BLaER1 treated with 17β-estradiol and CSF1 and Interleukin-3, amounts not matched to agents 10 nM and 100 nM (cell line): ENCODE data around the gene LY6G5B.
A peak's percentile ranks its signal among the peaks of the same experiment; 100 is the strongest.

Experiments used
- H3K27ac ChIP-seq, 11 experiments: shearing (Covaris generic); formaldehyde crosslinking; 2 replicates each; pipeline ENCODE4 v1.8.1; 2022
- H3K27me3 ChIP-seq, 11 experiments: shearing (Covaris generic); formaldehyde crosslinking; 2 replicates each; pipeline ENCODE4 v1.8.1; 2022
- H3K36me3 ChIP-seq, 11 experiments: shearing (Covaris generic); formaldehyde crosslinking; 2 replicates each; pipeline ENCODE4 v1.8.1; 2022
- H3K4me1 ChIP-seq, 10 experiments: shearing (Covaris generic); formaldehyde crosslinking; 2 replicates each; pipeline ENCODE4 v1.8.1; 2022
- H3K4me2 ChIP-seq, 11 experiments: shearing (Covaris generic); formaldehyde crosslinking; 2 replicates each; pipeline ENCODE4 v1.8.1; 2022
- H3K4me3 ChIP-seq, 10 experiments: shearing (Covaris generic); formaldehyde crosslinking; 2 replicates each; pipeline ENCODE4 v1.8.1; 2022
- H3K9ac ChIP-seq, 11 experiments: shearing (Covaris generic); formaldehyde crosslinking; 2 replicates each; pipeline ENCODE4 v1.8.1; 2022
- H3K9me3 ChIP-seq, 11 experiments: shearing (Covaris generic); formaldehyde crosslinking; replicated peaks in 1 of 11; 2 replicates each; pipeline ENCODE4 v1.8.1; 2022
- H4K20me1 ChIP-seq, 11 experiments: shearing (Covaris generic); formaldehyde crosslinking; 2 replicates each; pipeline ENCODE4 v1.8.1; 2022
- Cebpa-rat ChIP-seq, 11 experiments: shearing (Covaris generic); IDR thresholded peaks; 2 replicates each; pipeline ENCODE4 v1.8.1; 2022

Gene LY6G5B

GRCh38 chr6:31658158-31658688, 11.6 kb upstream of the LY6G5B start:
- Histone ChIP-seq H3K4me1 (peaks cover 64 to 85% (median 72%) of the 10 kb centered on the region in 10 experiments), H3K9ac (peak overlapping the region in 10 of 11 experiments; percentile 85 to 95 (median 91); a peak in 18 of 22 replicates), H3K27ac (peak overlapping the region in 3 of 11 experiments; percentile 19 to 87 (median 32); a peak in 4 of 22 replicates), H3K4me2 (peak overlapping the region; percentile 96 to 100 (median 99)), H3K27me3 (no peaks in the 10 kb centered on the region), H4K20me1 (peaks cover 5 to 35% (median 20%) of the 10 kb centered on the region in 11 experiments; a peak in 14 of 22 replicates), H3K4me3 (peak overlapping the region in 8 of 10 experiments; percentile 75 to 91 (median 80); a peak in 13 of 20 replicates), H3K36me3 (peaks cover 18 to 59% (median 32%) of the 10 kb centered on the region in 11 experiments; a peak in 20 of 22 replicates), H3K9me3 (no peaks in the 10 kb centered on the region)
- TF ChIP-seq Cebpa-rat (IDR thresholded peaks at IDR 0.05), result no peak

GRCh38 chr6:31658983-31659648, 10.7 kb upstream of the LY6G5B start:
- peak overlapping the region; percentile 72 to 91 (median 80) for H3K4me3 ChIP-seq
- H3K27me3 ChIP-seq, result no peaks in the 10 kb centered on the region
- peaks cover 5 to 35% (median 20%) of the 10 kb centered on the region in 11 experiments; a peak in 14 of 22 replicates for H4K20me1 ChIP-seq
- peak overlapping the region; percentile 96 to 100 (median 99) for H3K4me2 ChIP-seq
- peaks cover 67 to 86% (median 73%) of the 10 kb centered on the region in 10 experiments for H3K4me1 ChIP-seq
- peak overlapping the region; percentile 84 to 95 (median 91) for H3K9ac ChIP-seq
- H3K27ac ChIP-seq, result peak overlapping the region in 10 of 11 experiments; percentile 75 to 94 (median 87); a peak in 17 of 22 replicates
- H3K9me3 ChIP-seq, result no peaks in the 10 kb centered on the region
- peaks cover 18 to 66% (median 34%) of the 10 kb centered on the region in 11 experiments; a peak in 20 of 22 replicates for H3K36me3 ChIP-seq
- no peak for TF ChIP-seq Cebpa-rat (IDR thresholded peaks at IDR 0.05)

DNA sequence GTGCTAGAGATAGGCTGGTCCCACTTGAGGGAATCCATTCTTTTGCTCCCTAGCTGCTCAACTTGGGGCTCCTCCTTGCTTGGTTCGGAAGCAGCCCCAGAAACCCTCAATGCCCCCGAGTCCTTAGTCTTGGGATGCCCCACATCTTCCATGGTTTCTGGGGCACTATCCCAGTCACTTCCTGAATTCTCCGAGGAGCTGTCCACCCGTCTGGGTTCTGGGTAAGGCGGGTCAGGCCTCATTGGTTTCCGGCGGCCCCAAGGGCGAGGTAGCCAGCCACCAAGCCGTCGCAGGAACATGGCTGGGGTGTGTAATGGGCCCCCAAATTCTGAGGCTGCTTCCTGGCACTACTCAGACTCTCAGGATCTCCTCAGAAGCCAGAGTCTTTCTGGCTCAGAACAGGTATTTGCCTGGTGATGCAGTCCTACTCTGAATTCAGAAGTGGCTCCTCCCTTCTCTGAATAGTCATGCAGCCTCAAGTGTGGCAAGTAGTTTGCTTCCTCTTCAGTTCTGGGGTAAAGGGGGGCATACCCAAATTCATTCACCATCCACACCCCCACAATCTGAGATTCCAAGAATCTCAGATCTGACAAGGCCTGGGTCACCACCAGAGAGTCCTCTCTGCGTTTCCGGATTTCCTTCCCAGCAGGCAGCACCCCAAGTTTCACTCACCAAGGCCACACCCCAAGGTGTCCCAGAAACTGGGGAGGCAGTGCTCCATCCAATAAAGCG, 10.0 kb upstream of the LY6G5B start:
- H3K4me3 ChIP-seq, result peak overlapping the region; percentile 72 to 91 (median 80)
- no peaks in the 10 kb centered on the region for H3K9me3 ChIP-seq
- H3K27ac ChIP-seq, result peak overlapping the region; percentile 75 to 94 (median 87)
- H3K4me1 ChIP-seq, result peaks cover 65 to 80% (median 73%) of the 10 kb centered on the region in 10 experiments
- TF ChIP-seq Cebpa-rat (IDR thresholded peaks at IDR 0.05), result no peak
- H3K9ac ChIP-seq, result peak overlapping the region; percentile 84 to 95 (median 91)
- peak overlapping the region; percentile 96 to 100 (median 99) for H3K4me2 ChIP-seq
- peaks cover 5 to 35% (median 20%) of the 10 kb centered on the region in 11 experiments; a peak in 14 of 22 replicates for H4K20me1 ChIP-seq
- peaks cover 18 to 62% (median 34%) of the 10 kb centered on the region in 11 experiments; a peak in 20 of 22 replicates for H3K36me3 ChIP-seq
- H3K27me3 ChIP-seq, result no peaks in the 10 kb centered on the region

GRCh38 chr6:31660381-31661261, 9.2 kb upstream of the LY6G5B start, which contains the start of gene C6orf47:
Gene C6orf47 (minus strand): TSS chr6:31660778. CDS start chr6:31659947, 831 bp downstream.
- Histone ChIP-seq H3K4me1 (peaks cover 64 to 75% (median 70%) of the 10 kb centered on the region in 10 experiments), H3K9ac (peak within 1 kb of the TSS; percentile 84 to 95 (median 91)), H4K20me1 (peaks cover 5 to 35% (median 20%) of the 10 kb centered on the region in 11 experiments; a peak in 14 of 22 replicates), H3K4me2 (peak within 1 kb of the TSS; percentile 96 to 100 (median 99)), H3K4me3 (peak within 1 kb of the TSS; percentile 72 to 91 (median 80)), H3K36me3 (peaks cover 18 to 56% (median 34%) of the 10 kb centered on the region in 11 experiments; a peak in 20 of 22 replicates), H3K9me3 (no peaks in the 10 kb centered on the region), H3K27me3 (no peaks in the 10 kb centered on the region), H3K27ac (peak within 1 kb of the TSS; percentile 75 to 94 (median 87))
- peak in 1 of 11 experiments; percentile 60; a peak in 2 of 22 replicates for TF ChIP-seq Cebpa-rat (IDR thresholded peaks at IDR 0.05)

DNA sequence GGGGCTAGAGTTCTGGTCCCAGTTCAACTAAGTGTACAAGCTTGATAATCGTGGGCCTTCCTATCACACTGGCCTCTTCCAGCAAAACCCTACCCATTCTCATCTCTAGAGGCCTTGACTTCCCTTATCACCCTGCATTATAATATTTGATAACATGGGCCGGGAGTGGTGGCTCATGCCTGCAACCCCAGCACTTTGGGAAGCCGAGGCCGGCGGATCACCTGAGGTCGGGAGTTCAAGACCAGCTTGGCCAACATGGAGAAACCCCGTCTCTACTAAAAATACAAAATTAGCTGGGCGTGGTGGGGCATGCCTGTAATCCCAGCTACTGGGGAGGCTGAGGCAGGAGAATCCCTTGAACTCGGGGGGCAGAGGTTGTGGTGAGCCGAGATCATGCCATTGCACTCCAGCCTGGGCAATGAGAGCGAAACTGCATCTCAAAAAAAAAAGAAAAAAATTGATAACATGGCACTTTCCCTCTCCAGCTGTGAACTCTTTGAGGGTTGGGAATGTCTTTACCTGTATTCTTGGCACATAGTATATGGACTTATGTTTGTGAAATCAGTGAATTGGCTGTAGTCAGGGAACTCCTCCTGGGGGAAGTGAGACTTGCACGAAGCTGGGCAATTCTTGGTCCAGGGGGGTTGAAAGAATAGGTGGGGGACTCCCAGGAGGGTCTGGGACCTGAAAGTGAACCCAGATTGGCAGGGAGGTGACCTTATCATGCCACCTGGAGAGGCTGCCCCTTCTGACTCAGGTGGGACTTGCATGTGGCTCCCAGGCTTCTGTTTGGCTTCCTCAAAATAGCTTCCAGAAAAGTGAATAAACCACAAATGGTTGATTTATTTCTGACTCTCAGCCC, 8.3 kb upstream of the LY6G5B start:
- H3K9me3 ChIP-seq, result no peaks in the 10 kb centered on the region
- H3K36me3 ChIP-seq, result peaks cover 18 to 49% (median 32%) of the 10 kb centered on the region in 11 experiments; a peak in 20 of 22 replicates
- TF ChIP-seq Cebpa-rat (IDR thresholded peaks at IDR 0.05), result no peak
- peak overlapping the region; percentile 84 to 97 (median 91); a peak in 20 of 22 replicates for H3K9ac ChIP-seq
- H3K4me1 ChIP-seq, result peaks cover 64 to 70% (median 67%) of the 10 kb centered on the region in 10 experiments
- H4K20me1 ChIP-seq, result peaks cover 5 to 32% (median 22%) of the 10 kb centered on the region in 11 experiments; a peak in 15 of 22 replicates
- peak overlapping the region in 10 of 11 experiments; percentile 82 to 94 (median 88); a peak in 20 of 22 replicates for H3K27ac ChIP-seq
- H3K4me2 ChIP-seq, result peak overlapping the region; percentile 96 to 100 (median 99)
- H3K4me3 ChIP-seq, result peak overlapping the region; percentile 72 to 91 (median 80)
- H3K27me3 ChIP-seq, result no peaks in the 10 kb centered on the region

DNA sequence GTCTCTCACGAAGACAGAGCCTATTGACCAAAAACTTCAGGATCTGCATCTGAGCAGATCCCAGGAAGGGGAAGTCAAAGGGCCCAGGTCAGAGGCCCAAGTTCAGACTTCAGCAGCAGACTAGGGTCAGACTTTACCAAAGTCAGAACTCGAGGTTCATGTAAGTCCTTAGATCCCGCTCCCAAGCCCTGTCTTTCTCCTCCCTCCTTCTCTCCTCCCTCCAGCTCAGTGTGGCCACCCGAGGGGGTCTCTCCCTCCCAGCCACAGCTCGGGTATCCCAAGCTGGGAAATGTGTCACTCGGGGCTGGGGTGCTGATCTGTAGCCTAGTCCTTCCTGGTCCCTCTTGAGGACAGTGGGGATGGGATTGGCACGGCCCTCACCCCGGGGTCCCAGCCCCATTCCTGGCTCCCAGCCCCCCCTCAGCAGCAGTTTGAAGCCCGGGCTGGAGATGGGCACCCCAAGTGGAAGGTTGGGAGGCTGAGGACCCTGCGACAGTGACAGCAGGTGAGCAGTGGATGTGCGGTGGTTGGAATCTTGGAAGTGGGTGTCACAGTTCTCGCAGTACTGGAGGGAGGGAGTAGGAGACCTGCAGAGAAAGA, 7.6 kb upstream of the LY6G5B start:
- peaks cover 21 to 49% (median 33%) of the 10 kb centered on the region in 11 experiments for H3K36me3 ChIP-seq
- peak overlapping the region in 2 of 10 experiments; percentile 90 to 93; a peak in 1 of 20 replicates for H3K4me3 ChIP-seq
- H3K9me3 ChIP-seq, result no peaks in the 10 kb centered on the region
- peaks cover 5 to 31% (median 22%) of the 10 kb centered on the region in 11 experiments; a peak in 15 of 22 replicates for H4K20me1 ChIP-seq
- no peaks in the 10 kb centered on the region for H3K27me3 ChIP-seq
- TF ChIP-seq Cebpa-rat (IDR thresholded peaks at IDR 0.05), result no peak
- peak overlapping the region in 8 of 11 experiments; percentile 3 to 93 (median 36); a peak in 11 of 22 replicates for H3K27ac ChIP-seq
- H3K9ac ChIP-seq, result peak overlapping the region in 10 of 11 experiments; percentile 0 to 97 (median 91); a peak in 17 of 22 replicates
- peak overlapping the region; percentile 96 to 100 (median 99) for H3K4me2 ChIP-seq
- H3K4me1 ChIP-seq, result peaks cover 66 to 75% (median 72%) of the 10 kb centered on the region in 10 experiments
